Measurements from ENCODE around the gene AGO3. TPM values are rescaled to one million over a fixed set of nuclear protein-coding genes. Genes with fewer than 3 reads are reported as not detected.
"Not testable (repeated sequence)": the region's sequence is repeated elsewhere in the genome, so short reads cannot be mapped to it uniquely, and the experiment has no call there.

The AGO3 gene
- total RNA-seq, 1 experiment from 2014 or later: 8.1 TPM

GRCh38 chr1:35925741-35926140 lies 5.2 kb upstream of the AGO3 start:
- no peak for DNase-seq (ENCODE audit: low spot score)

- DNase-seq (ENCODE audit: low spot score): no peak
Observed at GRCh38 chr1:35927472-35927871, 3.4 kb upstream of the AGO3 start.

- DNase-seq (ENCODE audit: low spot score): no peak
Observed at GRCh38 chr1:35929730-35930592, 944 bp upstream of the AGO3 start.

GRCh38 chr1:35931446-35932157 lies 697 bp downstream of the AGO3 start:
- peak; percentile 5 for DNase-seq (ENCODE audit: low spot score)

GRCh38 chr1:35932158-35932636 lies 1.3 kb downstream of the AGO3 start:
- DNase-seq (ENCODE audit: low spot score): no peak

DNA sequence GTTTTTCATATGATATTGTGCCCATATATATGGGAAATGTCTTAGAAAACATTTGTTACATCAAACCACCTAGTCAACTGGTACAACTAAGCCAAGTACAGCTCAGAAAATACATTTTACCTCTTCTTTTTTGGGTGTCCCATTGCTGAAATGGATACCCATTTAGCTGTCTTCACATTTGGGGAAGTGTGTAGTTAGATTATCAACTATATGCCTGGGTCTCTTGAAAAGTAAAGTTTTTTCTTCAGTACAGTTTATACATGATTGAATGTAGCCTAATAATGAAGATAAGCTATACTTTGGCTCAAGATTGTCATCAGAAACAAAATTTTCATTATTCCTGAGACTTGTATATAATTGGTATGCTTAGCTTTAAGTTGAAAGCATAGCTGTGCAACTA lies 2.0 kb downstream of the AGO3 start:
- DNase-seq (ENCODE audit: low spot score): no peak

DNA sequence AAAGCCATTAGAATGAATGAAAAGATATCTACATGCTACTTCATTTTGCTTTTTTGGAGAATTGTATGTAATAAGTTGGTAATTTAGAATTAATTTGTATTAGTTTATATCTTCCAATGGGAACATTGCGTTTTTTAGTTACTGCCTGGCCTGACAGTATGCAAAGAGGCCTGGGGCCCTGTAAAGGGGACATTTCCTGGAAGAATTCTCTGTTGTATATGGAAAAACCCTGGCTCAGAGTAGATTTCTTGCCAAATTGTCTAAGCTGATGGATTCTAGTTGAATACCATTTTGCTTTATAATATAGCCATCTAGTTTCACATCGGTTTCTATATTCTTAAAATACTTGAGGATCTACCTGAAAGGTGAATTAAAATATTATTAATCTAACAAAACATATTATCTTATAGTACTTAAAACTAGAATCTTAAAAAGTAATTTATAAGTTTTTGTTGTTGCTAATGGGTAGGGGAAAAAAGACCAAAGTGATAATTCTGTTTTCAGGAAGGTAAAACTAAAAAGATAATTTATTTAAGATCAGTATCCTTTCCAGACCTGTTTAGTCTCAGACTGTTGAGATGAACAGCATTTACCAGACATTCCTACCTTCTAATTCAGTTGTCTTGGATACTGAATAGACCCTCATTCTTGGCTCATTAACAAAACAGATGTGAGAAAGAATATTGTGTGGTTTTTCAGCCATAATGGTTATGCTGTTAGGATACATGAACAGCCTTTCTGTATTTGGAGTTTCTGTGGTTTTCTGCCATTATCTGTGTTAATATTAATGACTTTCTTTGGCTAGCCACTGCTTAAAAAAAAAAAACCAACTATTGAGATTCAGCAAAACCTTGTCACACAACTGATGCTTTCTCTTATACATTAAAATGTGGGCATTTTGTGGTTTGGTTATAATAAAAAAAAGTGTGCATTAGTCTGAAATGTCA lies 4.8 kb downstream of the AGO3 start:
- DNase-seq (ENCODE audit: low spot score): no peak

GRCh38 chr1:35936838-35937237 lies 5.9 kb downstream of the AGO3 start:
- DNase-seq (ENCODE audit: low spot score): no peak

- DNase-seq (ENCODE audit: low spot score): no peak
Observed at GRCh38 chr1:35939484-35939883, 8.6 kb downstream of the AGO3 start.

DNA sequence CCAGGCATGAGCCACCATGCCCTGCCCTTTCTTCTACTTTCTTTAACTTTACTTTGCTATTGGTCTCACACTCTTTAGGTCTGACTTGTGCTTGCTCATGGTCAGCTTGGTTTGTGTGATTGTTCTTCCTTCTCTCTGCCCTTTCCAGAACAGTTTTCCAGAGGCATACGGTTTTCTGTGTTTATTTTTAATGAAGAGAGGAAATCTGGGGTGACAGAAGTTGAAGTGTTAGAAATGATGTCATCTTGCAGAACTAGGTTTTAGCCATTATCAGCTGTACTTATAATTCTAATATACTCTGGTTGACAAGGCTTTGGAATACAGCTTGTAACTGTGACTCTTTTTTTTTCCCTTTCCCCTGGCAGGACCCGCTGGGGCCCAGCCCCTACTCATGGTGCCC lies 14.4 kb downstream of the AGO3 start:
- DNase-seq (ENCODE audit: low spot score): no peak

- DNase-seq (ENCODE audit: low spot score): no peak
Observed at GRCh38 chr1:35947547-35947946, 16.6 kb downstream of the AGO3 start.

GRCh38 chr1:35958558-35958957 lies 27.7 kb downstream of the AGO3 start:
- no peak for DNase-seq (ENCODE audit: low spot score)

GRCh38 chr1:35959304-35959703 lies 28.4 kb downstream of the AGO3 start:
- DNase-seq (ENCODE audit: low spot score): no peak

DNA sequence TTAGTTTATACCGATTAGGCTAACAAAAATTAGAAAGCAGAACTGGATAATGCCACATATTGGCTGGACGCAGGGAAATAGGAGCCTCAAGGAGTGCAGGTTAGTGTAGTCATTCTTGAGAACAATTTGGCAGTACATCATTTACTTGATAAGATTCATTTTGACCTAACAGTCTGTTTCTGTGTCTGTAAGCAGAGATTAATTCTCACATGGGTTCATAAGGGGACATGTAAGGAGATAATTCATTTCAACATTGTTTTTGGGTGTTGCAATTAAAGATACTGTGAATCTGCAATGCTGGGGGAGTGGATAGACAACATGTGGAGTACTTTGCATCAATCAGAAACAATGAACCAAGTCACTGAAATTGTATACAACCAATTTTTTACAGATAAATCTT lies 32.0 kb downstream of the AGO3 start:
- no peak for DNase-seq (ENCODE audit: low spot score)

- DNase-seq (ENCODE audit: low spot score): not testable (repeated sequence)
Observed at GRCh38 chr1:35964277-35964676, 33.4 kb downstream of the AGO3 start.

DNA sequence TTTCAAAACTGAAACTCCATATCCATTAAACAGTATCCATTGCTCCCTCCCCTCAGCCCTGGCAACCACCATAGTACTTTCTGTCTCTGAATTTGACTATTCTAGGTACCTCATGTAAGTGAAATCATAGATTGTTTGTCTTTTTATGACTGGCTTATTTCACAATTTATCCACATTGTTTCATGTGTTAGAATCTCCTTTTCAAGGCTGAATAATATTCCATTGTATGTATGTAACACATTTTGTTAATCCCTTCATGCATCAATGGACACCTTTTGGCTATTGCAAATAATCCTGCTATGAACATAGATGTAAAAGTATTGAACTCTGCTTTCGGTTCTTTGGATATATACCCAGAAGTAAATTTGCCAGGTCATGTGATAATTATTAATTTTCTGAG lies 37.5 kb downstream of the AGO3 start:
- no peak for DNase-seq (ENCODE audit: low spot score)

- DNase-seq (ENCODE audit: low spot score): no peak
Observed at GRCh38 chr1:35971601-35972000, 40.7 kb downstream of the AGO3 start.

DNA sequence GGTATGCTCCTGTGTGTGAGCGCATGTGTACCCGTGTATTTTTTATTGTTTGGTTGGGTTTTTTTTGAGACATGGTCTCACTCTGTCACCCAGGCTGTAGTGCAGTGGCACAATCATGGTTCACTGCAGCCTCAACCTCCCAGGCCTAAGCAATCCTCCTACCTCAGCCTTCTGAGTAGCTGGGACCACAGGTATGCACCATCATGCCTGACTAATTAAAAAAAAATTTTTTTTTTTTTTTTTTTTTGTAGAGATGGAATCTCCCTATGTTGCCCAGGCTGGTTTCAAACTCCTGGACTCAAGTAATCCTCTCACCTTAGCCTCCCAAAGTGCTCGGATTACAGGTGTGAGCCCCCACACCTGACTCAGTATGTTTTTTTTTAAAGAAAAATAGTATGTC lies 41.7 kb downstream of the AGO3 start:
- not testable (repeated sequence) for DNase-seq (ENCODE audit: low spot score)

DNA sequence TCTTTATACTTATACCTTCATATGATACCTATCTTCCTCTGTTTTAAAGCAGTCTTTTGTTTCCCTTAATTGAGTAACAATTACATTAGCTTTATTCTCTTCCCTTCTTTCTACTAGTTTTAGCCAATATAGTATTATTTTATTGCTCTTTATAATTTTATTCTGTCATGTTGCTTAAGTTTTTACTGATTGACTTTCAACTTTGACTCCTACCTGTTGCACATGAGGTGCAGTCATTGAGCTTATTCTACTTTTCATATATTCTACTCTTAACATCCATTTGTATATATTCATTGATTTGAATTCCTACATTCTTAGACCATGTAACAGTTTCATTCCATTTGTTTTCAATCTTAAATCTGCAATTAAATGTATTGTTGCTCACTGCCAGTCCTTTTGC lies 49.2 kb downstream of the AGO3 start:
- no peak for DNase-seq (ENCODE audit: low spot score)

- no peak for DNase-seq (ENCODE audit: low spot score)
Observed at GRCh38 chr1:35988237-35988636, 57.3 kb downstream of the AGO3 start.

DNA sequence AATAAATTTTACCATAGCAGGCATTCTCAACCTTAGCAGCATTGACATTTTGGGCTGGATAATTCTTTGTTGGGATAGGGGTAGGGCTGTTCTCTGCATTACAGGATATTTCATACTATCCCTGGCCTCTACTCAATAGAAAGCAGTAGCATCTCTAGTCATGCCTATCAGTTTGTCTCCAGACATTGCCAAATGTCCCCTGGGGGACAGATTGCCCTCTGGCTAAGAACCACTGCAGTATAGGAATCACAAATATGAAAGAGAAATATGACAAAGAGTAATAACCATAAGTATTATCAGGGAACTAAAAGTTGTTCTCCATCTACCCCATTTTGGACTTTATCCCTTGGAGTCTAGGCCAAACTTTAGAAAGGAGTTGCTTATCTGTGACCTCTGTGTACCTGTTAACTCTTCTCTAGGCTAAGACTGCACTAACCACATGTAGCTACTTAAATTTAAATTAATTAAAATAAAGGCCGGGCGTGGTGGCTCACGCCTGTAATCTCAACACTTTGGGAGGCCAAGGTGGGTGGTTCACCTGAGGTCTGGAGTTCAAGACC lies 76.1 kb downstream of the AGO3 start:
- no peak for DNase-seq (ENCODE audit: low spot score)

- no peak for DNase-seq (ENCODE audit: low spot score)
Observed at GRCh38 chr1:36007741-36008140, 76.8 kb downstream of the AGO3 start.
